ENCODE measurements around the gene OR56A1.

The OR56A1 gene

DNA sequence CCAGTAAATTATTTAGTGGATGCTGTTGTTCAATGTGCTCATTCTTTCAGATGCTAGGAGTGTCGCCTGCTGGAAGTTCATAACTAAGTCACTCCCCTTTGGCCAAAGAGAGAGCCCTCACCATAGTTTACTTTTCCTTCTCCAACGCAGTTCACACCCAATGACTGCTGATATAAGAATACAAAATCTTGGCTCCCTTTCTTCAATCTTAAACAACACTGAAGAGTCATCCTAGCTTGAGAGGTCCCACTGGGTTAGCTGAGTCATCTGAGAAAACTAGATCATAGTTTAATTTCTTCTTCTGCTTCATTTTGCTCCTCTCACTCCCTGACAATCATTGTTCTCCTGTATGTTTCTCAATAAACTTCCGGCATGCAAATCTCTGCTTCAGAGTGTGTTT lies 38.4 kb downstream of the OR56A1 start:
- DNase-seq (ENCODE audit: low read depth in 2 of 2, low spot score in 1 of 2): no peak

DNA sequence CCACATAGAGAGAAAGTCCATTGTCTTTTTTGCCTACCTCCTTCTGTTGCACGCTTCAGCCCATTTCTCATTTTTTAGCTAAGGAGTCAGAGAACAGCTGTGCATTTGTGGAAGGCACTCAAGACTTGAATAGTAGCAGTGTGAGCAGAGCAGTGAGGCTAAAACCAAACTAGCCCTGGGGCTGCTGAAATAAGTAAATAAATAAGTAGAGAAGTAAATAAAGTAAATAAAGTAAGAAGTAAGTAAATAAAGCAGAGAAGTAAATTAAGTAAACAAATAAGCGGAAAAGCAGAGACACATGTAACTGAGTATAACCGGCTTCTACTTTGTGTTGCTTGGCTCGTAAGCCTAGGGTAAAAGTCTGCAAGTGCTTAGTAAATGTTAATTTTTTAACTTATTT lies 41.4 kb downstream of the OR56A1 start:
- no peak for DNase-seq (ENCODE audit: low read depth in 2 of 2, low spot score in 1 of 2)

DNA sequence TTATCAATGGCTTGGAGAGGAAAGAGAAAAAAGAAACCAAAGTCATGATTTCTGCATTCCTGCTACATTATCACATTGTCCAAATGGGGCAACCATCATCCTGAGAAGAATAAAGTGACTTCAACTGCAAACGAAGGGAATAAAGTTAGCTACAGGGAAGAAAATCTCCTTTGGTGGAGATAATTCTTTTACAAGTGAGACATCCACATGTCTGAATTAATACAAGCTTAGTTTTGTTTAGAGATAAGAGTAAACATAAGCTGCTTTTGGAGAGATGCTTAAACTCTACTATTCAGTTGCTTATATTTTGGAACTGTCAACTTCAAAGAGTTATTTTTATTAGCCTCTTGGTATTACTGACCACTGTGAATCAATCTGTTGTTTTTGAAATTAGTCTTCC lies 43.7 kb downstream of the OR56A1 start, which contains the start of gene OR52L1:
OR52L1 (minus strand) TSS at position 101 of the 400 bp plus-strand sequence; CDS start at position 46, 55 bp downstream.
- no peak for DNase-seq (ENCODE audit: low read depth in 2 of 2, low spot score in 1 of 2)

DNA sequence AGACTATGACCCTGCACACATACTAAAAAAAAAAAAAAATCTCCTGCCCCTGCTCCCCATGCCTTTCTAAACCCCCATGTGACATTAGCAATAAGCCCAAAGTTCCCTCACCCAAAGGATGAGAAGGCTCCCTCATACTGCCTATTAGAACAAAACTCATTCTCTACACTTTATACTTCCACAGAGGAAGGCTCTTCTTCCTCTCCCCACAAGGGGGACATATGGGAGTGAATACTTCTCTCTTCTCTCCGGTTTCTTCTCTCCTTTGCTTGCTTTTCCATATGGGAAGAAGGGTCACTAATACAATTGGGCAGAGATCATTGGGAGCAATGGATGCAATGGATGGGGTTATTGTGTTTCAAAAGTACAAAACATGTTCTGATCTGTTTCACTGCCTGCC lies 47.1 kb downstream of the OR56A1 start:
- DNase-seq (ENCODE audit: low read depth in 2 of 2, low spot score in 1 of 2): no peak

DNA sequence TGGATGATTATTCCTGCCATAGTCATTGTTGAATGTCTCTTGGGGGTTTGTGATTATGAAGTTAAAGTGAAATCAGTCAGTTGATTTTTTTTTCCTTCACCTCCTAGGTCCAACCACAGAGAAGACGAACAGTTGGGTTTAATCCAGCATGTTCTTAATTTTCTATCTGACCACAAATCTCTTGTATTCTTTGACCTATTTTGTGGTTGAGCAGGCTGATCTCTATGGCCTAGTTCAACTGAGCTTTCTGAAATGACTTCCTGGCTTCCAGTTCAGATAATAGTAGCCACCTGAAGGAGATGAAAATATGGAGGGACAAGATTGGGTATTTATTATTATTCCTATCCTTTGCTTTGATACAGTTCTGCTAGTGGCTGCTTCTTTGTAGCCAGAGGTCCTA lies 57.0 kb downstream of the OR56A1 start:
- DNase-seq (ENCODE audit: low read depth in 2 of 2, low spot score in 1 of 2): no peak

Data from stimulated activated CD8-positive, alpha-beta memory T cell treated with anti-CD3 and anti-CD28 coated beads, Interleukin-4, amount 100 ng/mL, for 4 hours (primary cell).